ENCODE results near the gene ATG10.
"Not testable (repeated sequence)": the region's sequence is repeated elsewhere in the genome, so short reads cannot be mapped to it uniquely, and the experiment has no call there.

The ATG10 gene

DNA sequence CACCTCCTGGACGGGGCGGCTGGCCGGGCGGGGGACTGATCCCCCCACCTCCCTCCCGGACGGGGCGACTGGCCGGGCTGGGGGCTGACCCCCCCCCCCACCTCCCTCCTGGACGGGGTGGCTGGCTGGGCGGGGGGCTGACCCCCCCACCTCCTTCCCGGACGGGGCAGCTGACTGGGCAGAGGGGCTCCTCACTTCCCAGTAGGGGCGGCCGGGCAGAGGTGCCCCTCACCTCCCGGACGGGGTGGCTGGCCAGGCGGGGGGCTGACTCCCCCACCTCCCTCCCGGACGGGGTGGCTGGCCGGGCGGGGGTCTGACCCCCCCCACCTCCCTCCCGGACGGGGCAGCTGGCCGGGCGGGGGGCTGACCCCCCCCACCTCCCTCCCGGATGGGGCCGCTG, 11.3 kb downstream of the ATG10 start:
- DNase-seq, result not testable (repeated sequence)

DNA sequence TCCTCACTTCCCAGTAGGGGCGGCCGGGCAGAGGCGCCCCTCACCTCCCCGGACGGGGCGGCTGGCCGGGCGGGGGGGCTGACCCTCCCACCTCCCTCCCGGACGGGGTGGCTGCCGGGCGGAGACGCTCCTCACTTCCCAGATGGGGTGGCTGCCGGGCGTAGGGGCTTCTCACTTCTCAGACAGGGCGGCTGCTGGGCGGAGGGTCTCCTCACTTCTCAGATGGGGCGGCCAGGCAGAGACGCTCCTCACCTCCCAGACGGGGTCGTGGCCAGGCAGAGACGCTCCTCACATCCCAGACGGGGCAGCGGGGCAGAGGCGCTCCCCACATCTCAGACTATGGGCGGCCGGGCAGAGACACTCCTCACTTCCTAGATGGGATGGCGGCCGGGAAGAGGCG, 11.7 kb downstream of the ATG10 start:
- not testable (repeated sequence) for DNase-seq

DNA sequence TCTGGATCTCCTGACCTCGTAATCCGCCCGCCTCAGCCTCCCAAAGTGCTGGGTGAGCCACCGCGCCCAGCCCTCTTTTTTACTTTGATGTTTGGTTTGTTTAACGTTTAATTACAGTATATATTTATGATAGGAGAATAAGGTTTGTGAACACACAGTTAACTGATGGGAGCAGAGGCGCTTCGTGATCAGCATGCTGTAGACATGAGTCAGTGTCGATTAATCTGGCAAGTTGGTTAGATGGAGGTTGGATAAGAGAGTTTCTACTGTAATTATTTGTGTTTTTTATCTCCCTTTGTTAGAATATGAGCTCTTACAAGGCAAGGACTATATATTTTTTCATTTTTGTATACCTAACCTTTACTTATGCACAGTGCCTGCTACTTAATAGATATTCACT, 14.3 kb downstream of the ATG10 start:
- DNase-seq, result no peak

DNA sequence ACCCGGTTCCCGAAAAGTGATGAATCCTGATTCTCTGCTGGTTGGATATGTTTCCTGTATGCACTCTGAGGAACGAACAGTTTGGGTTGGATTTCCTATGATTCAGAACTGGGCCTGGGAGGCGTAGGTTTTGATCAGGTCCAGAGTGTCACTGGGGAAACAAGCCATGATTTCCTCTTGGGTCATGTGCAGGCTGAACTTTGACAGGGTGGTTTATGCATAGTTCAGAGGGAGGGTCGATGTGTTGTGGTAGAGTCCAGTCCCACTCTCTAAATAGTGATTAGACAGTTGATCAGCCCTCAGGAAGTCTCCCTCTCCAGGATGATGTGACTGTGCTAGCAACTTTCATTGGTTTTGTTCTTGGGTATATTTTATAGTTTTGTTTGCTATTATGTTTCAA, 17.4 kb downstream of the ATG10 start:
- DNase-seq, result no peak

DNA sequence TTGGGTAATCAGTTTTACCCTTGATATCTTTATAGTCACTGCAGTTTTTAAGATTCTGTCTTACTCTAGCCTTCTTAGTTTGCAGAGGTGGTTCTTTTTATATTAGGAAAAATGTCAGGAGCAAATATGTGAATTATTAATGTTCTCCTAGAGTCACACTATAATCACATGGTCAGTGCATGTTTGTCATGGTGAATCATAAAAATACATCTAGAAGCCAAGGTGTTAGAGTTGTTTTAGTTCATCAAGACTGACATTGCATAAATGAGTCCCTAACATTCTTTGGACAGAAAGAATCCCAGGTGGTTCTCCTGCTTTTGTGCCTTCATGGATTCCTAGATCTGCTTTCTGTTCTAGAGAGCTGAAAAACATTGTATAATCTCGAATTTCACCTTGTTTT, 22.9 kb downstream of the ATG10 start:
- no peak for DNase-seq

DNA sequence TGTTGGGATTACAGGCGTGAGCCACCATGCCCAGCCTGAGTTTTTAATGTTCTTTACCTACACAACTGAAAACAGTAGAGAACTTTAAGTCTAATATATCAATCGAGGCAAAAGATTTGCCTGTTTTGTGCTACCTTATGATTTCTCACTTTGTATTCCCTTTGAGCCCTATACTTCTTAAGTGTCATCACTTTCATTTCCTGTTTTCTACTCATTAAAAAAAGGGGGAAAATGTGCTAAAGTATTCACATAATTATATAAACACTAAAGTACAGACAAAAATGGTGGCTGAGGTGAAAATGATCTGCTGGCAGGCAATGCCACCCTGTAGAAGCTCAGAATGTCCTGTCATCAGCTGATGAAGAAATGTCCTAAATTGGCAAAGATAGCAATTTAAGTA, 23.6 kb downstream of the ATG10 start:
- no peak for DNase-seq

DNA sequence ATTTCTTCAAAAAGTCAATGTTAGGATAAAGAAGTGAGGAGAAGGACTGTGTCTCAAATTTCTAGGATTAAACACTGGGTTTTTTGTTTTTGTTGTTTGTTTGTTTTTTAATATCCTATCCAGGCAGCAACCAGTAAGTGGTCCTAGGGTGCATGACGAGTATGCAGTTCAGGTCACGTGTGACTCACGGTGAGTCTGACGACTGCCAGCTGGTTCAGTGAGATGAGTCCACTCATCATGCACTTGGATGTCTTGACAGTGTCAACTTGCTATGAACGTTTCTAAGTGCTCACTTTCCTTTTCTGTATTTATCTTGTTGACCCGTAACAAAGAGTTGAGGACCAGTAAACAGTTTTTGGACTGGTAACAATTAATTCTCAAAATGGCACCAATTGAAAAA, 32.7 kb downstream of the ATG10 start:
- no peak for DNase-seq

DNA sequence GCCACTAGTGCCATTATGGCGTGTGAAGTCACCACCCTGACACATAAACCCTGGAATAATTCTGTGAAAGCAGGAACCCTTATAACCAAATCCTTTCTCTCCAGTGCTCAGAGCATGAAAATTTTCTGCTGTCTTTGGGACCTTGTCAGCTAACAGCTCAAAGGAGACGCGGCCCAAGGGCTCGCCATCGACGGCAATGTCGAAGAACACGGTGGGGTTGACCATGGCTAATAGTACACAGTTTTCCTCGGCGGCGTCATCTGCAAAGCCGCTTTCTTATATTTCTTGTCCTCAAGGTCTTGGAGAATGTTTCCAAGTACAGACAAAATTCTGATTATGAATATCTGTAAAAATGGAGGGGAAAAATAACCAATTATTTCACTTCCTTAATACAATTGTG, 38.0 kb downstream of the ATG10 start:
- DNase-seq, result not testable (repeated sequence)

DNA sequence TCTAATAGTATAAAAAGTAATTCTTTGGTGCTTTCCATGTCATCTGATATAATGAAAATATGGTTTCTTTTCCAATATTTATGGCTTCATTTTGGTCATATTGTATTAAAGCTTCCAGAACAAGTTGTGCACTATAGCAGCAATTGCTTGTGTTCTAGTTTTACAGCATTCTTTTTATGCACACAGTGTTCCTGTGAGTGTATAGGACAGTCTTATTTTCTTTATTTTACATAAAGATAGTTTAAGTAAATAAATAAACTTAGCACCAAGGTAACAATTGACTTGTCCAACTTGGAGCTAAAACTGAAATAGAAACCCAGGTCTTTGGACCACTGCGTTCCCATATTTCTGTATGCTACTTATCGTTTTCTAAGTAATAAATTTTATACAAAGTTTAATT, 38.9 kb downstream of the ATG10 start:
- DNase-seq, result no peak

DNA sequence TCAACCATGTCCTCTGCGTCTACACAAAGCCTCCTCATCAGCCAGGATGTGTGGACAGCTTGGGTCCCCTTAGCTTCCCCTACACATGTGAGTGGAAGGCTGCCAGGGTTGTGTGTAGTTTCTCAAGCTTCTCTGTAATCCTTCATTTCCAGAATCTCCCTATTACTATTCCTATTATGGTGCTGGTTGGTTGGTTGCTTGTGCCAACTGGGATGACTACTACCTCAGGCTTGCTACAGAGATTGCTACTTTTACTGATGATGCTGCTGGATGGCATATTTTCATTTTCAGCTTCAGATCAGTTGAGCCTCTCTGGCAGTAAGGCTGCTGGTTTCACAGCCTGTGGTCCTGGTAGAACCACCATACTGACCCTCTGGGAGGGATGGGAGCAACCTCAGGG, 39.9 kb downstream of the ATG10 start:
- no peak for DNase-seq

DNA sequence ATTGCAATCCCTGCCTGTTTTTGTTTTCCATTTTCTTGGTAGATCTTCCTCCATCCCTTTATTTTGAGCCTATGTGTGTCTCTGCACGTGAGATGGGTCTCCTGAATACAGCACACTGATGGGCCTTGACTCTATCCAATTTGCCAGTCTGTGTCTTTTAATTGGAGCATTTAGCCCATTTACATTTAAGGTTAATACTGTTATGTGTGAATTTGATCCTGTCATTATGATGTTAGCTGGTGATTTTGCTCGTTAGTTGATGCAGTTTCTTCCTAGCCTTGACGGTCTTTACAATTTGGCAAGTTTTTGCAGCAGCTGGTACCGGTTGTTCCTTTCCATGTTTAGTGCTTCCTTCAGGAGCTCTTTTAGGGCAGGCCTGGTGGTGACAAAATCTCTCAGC, 42.8 kb downstream of the ATG10 start:
- not testable (repeated sequence) for DNase-seq

DNA sequence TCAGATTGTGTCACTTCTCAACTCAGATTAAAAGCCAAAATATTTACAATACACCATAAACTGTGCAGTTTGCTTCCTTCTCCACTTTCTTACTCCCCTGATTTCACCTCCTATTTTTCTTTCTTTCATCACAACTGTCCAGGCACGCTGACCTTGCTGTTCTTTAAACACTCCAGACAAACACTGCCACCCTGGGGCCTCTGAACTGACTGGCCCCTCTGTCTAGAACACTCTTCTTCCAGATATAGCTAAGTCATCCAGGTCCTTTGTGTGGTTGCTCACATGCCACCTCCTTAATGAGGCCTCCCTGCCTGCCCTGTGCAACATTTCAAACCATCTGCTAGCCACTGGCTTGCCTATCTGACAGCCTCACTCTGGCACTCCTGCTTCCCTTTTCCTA, 46.6 kb downstream of the ATG10 start:
- DNase-seq, result no peak

DNA sequence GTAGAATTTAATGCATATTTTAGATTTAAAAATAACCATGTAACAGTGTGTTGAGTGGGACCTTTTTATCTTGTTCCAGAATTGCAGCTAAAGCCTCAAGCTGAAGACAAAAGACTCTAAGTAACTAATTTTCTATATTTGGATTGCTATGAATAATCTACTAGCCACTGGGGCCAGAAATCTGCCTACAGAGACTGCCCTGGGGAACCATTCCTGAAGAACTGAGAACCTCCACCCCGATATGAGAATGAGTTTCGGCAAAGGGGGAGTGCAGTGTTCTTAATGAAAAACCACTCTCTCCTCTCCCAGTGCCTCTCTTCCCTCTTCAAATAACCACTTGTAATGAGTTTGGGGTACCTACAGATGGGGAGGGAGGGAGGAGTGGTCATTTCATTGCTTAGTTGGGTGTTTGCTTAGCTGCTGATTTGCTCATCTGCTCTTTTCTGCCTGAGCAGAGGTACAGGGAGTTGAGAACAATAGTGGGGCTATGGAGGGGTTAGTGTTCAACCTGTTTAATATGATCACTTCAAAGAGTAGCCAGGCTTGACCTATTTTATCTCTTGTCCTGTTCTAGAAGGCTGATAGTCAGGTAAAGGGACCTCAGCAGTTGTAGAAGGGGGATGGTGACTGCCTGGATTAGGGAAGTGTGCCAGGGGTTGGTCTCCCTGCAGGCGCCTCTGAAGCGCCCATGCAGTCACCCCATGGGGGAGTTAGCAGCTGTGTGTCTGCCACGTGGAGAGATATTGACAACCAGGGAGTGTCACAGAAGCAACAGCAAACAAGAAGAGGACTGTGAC, 47.7 kb downstream of the ATG10 start:
- no peak for DNase-seq

DNA sequence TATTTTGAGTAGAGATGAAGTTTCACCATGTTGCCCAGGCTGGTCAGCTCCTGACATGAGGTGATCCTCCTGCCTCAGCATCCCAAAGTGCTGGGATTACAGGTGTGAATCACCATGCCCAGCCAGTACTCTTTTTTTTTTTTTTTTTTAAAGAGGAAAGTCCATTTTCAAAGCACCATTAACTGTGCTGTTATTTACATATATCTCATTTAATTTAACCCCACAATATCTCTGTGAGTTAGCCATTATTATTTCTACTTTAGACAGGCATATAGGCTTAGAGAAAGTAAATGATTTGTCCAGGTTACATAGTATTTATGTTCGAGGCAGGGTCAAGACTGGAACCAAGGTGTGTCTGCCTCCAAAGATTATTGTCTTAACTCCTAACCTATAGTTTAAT, 50.7 kb downstream of the ATG10 start:
- DNase-seq, result no peak

DNA sequence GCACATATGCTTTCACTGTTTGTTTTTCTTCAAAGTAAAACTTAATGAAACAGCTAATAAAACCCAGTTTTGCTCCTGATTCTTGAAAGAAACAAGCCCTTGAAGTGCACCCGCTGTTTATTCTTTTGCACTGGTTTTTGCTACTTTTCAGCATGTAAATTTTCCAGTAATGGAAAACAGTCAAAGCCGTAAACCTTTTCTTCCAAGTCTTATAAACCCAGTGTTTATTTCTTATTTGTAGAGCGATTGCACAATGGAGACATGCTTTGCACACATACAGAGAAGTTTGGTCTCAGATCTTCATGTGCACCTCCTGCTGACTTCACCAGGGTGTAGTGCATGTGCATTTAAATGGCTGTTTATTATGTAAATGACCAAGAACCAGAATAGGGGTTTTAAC, 51.8 kb downstream of the ATG10 start:
- DNase-seq, result no peak

DNA sequence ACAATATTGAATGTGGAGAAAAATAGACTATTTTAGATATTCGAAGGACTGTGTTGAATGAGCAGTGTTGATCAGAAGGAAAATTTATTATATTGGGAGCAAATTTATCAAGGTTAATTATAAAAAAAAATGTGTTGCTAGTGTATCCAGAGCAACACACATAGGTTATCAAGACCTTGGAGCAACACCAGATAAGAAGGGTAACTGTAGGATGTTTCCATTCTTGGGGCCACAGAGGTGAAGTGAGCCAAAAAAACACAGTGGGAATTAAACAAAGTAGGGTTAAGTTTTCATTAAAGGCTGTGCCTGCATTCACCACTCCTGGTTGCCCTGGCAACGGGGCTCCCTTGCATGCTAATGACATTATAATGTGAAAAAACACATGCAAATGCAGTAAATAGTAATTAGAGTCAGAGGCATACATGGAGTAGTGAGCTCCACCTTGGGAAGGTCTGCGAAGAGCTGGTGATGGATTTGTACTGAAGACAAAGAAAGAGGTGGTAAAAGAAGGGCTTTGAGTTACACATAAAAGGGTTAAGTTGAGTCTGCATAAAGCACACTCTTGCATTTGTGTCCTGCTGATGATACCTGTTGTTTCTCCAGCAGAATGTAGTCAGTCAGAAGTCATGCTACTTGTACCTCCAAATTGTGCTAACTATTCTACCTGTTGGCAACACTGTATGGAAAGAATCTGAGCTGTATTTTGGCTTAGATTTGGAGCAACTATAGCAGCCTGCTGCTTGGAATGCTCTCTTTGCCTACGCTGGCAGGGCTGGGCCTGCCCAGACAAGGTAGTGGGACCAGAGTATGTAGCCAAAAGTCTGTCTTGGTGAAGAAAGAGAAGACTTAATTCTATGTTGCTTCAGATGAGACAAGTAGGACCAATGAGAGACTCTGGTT, 59.6 kb downstream of the ATG10 start:
- DNase-seq, result no peak

DNA sequence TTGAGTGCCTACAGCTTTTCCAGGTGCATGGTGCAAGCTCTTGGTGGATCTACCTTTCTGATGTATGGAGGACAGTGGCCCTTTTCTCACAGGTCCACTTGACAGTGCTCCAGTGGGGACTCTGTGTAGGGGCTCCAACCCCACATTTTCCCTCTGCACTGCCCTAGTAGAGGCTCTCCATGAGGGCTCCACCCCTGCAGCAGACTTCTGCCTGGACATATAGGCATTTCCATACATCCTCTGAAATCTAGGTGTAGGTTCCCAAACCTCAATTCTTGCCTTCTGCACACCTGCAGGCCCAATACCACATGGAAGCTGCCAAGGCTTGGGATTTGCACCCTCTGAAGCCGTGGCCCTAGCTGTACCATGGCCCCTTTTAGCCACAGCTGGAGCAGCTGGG, 71.1 kb downstream of the ATG10 start:
- not testable (repeated sequence) for DNase-seq

DNA sequence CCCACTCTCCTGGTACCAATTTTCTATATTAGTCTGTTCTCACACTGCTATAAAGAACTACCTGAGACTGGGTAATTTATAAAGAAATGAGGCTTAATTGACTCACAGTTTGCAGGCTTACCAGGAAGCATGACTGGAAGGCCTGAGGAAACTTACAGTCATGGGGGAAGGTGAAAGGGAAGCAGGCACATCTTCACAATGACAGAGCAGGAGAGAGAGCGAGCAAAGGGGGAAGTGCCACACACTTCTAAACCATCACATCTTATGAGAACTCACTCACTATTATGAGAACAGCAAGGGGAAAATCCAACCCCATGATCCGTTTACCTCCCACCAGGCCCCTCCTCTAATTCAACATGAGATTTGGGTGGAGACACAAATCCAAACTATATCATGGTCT, 72.2 kb downstream of the ATG10 start:
- no peak for DNase-seq

DNA sequence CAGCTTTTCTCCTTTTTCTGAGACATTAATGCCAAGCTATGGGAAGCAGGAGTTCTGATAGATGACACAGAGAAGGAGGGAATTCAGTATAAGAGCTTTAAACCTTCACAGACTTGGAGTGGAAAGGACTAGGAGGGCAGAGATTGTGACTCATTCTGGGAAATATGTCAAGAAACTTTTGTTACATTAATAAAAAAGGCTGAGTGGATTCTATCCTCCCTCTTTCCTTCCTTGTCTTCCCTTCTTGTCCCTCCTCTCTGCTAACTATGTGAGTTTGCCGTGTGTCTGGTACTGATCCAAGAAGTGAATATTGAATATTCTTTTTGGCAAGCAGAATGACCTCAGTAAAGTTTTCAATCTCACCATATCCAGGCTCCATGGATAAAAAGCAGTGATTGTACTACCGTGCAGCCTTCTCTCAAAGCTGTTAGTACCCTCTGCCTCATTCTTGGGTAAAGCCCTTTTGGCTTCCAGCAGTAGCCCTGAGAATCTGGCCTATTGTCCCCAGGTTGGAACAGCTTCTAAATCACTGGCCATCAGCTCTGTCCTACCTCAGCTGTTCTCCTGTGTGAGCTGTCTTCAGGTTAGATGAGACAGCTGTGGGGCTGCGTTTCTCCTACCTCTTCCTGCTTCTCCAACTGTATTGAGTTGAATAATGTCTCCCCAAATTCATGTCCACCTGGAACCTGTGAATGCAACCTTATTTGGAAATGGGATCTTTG, 73.9 kb downstream of the ATG10 start:
- DNase-seq, result no peak

DNA sequence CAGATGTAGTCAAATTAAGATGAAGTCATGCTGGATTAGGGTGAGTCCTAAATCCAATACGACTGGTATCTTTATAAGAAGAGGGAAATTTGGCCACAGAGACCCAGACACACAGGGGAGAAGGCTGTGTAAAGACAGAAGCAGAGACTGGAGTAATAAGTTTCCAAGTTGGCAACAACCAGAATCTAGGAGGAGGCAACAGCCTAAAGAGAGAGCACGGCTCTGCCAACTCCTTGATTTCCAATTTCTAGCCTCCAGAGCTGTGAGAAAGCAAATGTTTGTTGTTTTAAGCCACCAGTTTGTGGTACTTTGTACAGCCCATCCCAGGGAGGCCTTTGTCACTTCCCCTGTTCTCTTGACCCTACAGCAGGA, 74.4 kb downstream of the ATG10 start:
- no peak for DNase-seq

DNA sequence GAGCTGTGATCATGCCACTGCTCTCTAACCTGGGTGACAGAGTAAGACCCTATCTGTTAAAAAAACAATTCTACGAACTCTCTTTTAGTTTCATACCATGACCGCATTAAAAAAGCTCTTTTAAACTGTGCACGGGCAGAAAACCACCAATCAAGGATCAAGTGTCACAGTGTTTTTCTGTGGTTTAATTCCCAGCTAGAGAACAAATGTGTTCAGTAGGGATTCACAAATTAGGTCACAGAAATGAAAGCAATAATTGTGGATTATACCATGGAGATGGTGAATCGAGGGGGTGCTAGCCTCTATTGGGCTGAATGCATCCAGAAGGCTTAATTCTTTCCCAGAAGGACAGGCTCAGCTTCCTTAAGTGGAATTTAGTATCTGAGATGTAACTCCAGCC, 79.1 kb downstream of the ATG10 start:
- DNase-seq, result no peak

DNA sequence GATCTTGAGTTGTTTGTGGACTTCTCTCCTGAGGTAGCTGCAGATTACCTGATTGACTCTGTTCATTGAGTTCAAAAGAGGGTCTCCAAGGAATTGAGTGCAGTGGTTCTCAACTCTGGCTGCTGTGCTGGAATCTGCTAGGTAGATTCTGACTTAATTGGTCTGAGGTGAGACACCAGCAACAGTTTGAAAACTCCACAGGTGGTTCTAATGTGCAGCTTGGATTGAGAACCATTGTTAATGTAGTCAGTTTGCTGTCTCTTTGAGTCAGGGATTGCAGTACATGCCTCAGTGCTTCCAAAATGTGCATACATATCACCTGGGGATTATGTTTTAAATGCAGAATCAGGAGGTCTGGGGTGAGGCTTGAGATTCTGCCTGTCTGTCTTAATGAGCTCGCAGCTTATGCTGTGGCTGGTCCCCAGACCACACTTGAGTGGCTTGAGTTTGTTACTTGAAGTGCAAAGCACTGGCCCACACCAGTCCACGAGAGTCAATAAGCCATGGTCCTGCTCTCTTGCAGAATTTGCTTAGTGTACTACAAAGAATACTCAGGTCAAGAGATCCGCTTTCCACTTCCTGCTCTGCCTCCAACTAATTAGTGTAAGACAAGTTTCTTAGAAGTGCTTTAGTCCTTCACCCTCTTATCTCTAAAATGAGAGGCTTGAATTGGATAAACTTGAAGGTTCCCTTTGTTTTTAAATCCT, 82.3 kb downstream of the ATG10 start:
- no peak for DNase-seq

DNA sequence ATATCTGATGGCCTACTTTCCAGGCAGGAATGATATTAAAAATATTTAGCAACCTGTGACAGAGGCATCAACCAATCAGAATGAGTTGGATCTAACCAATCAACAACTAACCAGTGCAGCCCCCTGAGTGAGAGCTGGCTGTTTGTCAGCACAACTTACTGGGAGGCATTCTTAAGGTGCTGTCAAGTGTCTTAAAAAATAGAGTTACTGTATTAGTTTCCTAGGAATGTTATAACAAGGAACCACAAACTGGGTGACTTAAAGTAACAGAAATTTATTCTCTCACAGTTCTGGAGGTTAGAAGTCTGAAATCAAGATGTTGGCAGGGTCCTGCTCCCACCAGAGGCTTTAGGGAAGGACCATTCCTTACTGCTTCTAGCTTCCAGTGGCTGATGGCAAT, 85.2 kb downstream of the ATG10 start:
- no peak for DNase-seq
